GM23338 (cell line): ENCODE measurements around the gene STPG1.

Experiments used
- CREB1 ChIP-seq: fragments of 250-450 bp; sonication (Bioruptor Pico); IDR thresholded peaks from 2 replicates; pipeline ENCODE4 v1.5.0; 2020; ENCODE audit warnings: low read depth, mild to moderate bottlenecking, moderate library complexity
- EZH2 ChIP-seq: fragments of 200-600 bp; sonication (generic); IDR thresholded peaks from one replicate; pipeline ENCODE4 v1.8.0; 2017; ENCODE audit warnings: antibody characterized with exemption, mild to moderate bottlenecking, low read depth; ENCODE audit not compliant: unreplicated experiment
- EZH2phosphoT487 ChIP-seq: fragments of 200-600 bp; sonication (generic); IDR thresholded peaks from one replicate; pipeline ENCODE4 v1.8.1; 2018; ENCODE audit warnings: antibody characterized with exemption; ENCODE audit not compliant: unreplicated experiment
- NANOG ChIP-seq: IDR thresholded peaks from 2 replicates; pipeline ENCODE4 v1.6.1; 2016; ENCODE audit warnings: antibody characterized with exemption, borderline replicate concordance
- POLR2AphosphoS5 ChIP-seq: IDR thresholded peaks from 2 replicates; pipeline ENCODE4 v1.6.1; 2016; ENCODE audit warnings: antibody characterized with exemption, low read depth
- STAT1 ChIP-seq: IDR thresholded peaks from one replicate; pipeline ENCODE4 v1.6.1; 2016; ENCODE audit warnings: antibody characterized with exemption; ENCODE audit not compliant: unreplicated experiment
- TF ChIP-seq, protein P1 (sequence below), 2 experiments: fragments of 200-600 bp in 1 of 2; sonication (generic) in 1 of 2; conservative IDR thresholded peaks; 2 replicates each; pipeline versions ENCODE4 v1.5.1 to v1.6.1; 2016 to 2017; ENCODE audit warnings: antibody characterized with exemption in 2 of 2, low read depth in 2 of 2, mild to moderate bottlenecking in 2 of 2, moderate library complexity in 1 of 2
- TF ChIP-seq, protein P2 (sequence below): IDR thresholded peaks from one replicate; pipeline ENCODE4 v1.6.1; 2018; ENCODE audit warnings: antibody characterized with exemption; ENCODE audit not compliant: unreplicated experiment
- TF ChIP-seq, protein P3 (sequence below): fragments of 250-450 bp; sonication (Bioruptor Pico); IDR thresholded peaks from 2 replicates; pipeline ENCODE4 v1.5.0; 2020; ENCODE audit warnings: mild to moderate bottlenecking, moderate library complexity

DNA sequence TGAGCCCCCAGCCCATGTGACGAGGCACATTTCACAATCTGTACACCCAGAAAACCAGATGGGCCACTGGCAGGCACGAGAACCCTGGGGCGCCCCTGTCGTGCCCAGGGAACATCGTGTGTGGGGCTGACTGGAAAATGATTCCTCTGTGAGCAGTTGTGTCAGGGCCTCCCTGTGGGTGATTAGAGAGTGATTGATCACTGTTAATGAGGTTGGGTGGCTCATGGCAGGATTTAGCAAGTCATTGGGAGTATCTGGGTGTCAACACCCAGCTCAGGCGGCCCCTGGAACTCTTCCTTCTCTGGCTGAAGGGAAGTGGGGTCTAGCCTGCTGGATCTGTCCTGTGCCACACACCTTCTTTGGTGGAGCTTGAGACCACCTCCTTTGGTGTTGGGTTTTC, 88.7 kb downstream of the STPG1 start:
- TF ChIP-seq, protein P1, sequence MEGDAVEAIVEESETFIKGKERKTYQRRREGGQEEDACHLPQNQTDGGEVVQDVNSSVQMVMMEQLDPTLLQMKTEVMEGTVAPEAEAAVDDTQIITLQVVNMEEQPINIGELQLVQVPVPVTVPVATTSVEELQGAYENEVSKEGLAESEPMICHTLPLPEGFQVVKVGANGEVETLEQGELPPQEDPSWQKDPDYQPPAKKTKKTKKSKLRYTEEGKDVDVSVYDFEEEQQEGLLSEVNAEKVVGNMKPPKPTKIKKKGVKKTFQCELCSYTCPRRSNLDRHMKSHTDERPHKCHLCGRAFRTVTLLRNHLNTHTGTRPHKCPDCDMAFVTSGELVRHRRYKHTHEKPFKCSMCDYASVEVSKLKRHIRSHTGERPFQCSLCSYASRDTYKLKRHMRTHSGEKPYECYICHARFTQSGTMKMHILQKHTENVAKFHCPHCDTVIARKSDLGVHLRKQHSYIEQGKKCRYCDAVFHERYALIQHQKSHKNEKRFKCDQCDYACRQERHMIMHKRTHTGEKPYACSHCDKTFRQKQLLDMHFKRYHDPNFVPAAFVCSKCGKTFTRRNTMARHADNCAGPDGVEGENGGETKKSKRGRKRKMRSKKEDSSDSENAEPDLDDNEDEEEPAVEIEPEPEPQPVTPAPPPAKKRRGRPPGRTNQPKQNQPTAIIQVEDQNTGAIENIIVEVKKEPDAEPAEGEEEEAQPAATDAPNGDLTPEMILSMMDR (conservative IDR thresholded peaks at IDR 0.05; ENCODE audit: low read depth in 2 of 2), result no peak
- no peak for TF ChIP-seq POLR2AphosphoS5
- TF ChIP-seq EZH2, result no peak
- TF ChIP-seq, protein P2, sequence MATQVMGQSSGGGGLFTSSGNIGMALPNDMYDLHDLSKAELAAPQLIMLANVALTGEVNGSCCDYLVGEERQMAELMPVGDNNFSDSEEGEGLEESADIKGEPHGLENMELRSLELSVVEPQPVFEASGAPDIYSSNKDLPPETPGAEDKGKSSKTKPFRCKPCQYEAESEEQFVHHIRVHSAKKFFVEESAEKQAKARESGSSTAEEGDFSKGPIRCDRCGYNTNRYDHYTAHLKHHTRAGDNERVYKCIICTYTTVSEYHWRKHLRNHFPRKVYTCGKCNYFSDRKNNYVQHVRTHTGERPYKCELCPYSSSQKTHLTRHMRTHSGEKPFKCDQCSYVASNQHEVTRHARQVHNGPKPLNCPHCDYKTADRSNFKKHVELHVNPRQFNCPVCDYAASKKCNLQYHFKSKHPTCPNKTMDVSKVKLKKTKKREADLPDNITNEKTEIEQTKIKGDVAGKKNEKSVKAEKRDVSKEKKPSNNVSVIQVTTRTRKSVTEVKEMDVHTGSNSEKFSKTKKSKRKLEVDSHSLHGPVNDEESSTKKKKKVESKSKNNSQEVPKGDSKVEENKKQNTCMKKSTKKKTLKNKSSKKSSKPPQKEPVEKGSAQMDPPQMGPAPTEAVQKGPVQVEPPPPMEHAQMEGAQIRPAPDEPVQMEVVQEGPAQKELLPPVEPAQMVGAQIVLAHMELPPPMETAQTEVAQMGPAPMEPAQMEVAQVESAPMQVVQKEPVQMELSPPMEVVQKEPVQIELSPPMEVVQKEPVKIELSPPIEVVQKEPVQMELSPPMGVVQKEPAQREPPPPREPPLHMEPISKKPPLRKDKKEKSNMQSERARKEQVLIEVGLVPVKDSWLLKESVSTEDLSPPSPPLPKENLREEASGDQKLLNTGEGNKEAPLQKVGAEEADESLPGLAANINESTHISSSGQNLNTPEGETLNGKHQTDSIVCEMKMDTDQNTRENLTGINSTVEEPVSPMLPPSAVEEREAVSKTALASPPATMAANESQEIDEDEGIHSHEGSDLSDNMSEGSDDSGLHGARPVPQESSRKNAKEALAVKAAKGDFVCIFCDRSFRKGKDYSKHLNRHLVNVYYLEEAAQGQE, result no peak
- TF ChIP-seq EZH2phosphoT487, result no peak
- TF ChIP-seq CREB1 (CRISPR knock-in tag), result no peak
- TF ChIP-seq STAT1, result no peak
- no peak for TF ChIP-seq NANOG
- TF ChIP-seq, protein P3, sequence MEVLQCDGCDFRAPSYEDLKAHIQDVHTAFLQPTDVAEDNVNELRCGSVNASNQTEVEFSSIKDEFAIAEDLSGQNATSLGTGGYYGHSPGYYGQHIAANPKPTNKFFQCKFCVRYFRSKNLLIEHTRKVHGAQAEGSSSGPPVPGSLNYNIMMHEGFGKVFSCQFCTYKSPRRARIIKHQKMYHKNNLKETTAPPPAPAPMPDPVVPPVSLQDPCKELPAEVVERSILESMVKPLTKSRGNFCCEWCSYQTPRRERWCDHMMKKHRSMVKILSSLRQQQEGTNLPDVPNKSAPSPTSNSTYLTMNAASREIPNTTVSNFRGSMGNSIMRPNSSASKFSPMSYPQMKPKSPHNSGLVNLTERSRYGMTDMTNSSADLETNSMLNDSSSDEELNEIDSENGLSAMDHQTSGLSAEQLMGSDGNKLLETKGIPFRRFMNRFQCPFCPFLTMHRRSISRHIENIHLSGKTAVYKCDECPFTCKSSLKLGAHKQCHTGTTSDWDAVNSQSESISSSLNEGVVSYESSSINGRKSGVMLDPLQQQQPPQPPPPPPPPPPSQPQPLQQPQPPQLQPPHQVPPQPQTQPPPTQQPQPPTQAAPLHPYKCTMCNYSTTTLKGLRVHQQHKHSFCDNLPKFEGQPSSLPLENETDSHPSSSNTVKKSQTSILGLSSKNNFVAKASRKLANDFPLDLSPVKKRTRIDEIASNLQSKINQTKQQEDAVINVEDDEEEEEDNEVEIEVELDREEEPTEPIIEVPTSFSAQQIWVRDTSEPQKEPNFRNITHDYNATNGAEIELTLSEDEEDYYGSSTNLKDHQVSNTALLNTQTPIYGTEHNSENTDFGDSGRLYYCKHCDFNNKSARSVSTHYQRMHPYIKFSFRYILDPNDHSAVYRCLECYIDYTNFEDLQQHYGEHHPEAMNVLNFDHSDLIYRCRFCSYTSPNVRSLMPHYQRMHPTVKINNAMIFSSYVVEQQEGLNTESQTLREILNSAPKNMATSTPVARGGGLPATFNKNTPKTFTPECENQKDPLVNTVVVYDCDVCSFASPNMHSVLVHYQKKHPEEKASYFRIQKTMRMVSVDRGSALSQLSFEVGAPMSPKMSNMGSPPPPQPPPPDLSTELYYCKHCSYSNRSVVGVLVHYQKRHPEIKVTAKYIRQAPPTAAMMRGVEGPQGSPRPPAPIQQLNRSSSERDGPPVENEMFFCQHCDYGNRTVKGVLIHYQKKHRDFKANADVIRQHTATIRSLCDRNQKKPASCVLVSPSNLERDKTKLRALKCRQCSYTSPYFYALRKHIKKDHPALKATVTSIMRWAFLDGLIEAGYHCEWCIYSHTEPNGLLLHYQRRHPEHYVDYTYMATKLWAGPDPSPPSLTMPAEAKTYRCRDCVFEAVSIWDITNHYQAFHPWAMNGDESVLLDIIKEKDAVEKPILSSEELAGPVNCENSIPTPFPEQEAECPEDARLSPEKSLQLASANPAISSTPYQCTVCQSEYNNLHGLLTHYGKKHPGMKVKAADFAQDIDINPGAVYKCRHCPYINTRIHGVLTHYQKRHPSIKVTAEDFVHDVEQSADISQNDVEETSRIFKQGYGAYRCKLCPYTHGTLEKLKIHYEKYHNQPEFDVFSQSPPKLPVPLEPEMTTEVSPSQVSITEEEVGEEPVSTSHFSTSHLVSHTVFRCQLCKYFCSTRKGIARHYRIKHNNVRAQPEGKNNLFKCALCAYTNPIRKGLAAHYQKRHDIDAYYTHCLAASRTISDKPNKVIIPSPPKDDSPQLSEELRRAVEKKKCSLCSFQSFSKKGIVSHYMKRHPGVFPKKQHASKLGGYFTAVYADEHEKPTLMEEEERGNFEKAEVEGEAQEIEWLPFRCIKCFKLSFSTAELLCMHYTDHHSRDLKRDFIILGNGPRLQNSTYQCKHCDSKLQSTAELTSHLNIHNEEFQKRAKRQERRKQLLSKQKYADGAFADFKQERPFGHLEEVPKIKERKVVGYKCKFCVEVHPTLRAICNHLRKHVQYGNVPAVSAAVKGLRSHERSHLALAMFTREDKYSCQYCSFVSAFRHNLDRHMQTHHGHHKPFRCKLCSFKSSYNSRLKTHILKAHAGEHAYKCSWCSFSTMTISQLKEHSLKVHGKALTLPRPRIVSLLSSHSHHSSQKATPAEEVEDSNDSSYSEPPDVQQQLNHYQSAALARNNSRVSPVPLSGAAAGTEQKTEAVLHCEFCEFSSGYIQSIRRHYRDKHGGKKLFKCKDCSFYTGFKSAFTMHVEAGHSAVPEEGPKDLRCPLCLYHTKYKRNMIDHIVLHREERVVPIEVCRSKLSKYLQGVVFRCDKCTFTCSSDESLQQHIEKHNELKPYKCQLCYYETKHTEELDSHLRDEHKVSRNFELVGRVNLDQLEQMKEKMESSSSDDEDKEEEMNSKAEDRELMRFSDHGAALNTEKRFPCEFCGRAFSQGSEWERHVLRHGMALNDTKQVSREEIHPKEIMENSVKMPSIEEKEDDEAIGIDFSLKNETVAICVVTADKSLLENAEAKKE (CRISPR knock-in tag), result no peak
